Measurements from ENCODE around the gene RAB43.

Gene RAB43

GRCh38 chr3:129038121-129038855 is 83.3 kb downstream of the RAB43 start:
- H3K4me3 Mint-ChIP-seq = no peak overlapping the region
- DNase-seq = no peak
- H3K4me1 Mint-ChIP-seq = peaks cover 18% of the 10 kb centered on the region
- no peaks in the 10 kb centered on the region for H3K36me3 Mint-ChIP-seq
- CTCF ChIA-PET = interaction anchor here (0.9 to 2.5 kb wide), 2 partner anchors 15 to 22 kb away, joined by 3 to 11 read pairs; no protein-coding TSS in a partner anchor
- H3K27me3 Mint-ChIP-seq = peaks cover 59% of the 10 kb centered on the region
- no peak overlapping the region for H3K27ac Mint-ChIP-seq
- H3K9me3 Mint-ChIP-seq = no peaks in the 10 kb centered on the region
